OCI-LY3 (cell line): Measurements from ENCODE around the gene NEDD4L.

ENCODE experiments used
- H2AFZ ChIP-seq: fragments of 200-600, 300-600 bp; shearing (Covaris generic); 2 replicates; pipeline ENCODE4 v1.6.0; 2014; ENCODE audit warnings: antibody characterized with exemption, low read depth, low read length
- H3K27ac ChIP-seq: fragments of 200-600, 300-600 bp; sonication (generic); 2 replicates; pipeline ENCODE4 v1.5.1; 2014; ENCODE audit warnings: mild to moderate bottlenecking, low read length, moderate library complexity, mixed read lengths
- H3K27me3 ChIP-seq: fragments of 200-600, 300-600 bp; sonication (generic); 2 replicates; pipeline ENCODE4 v1.6.1; 2014; ENCODE audit warnings: low read depth, low read length, mixed read lengths
- H3K36me3 ChIP-seq: fragments of 200-600, 300-600 bp; sonication (generic); replicated peaks from 2 replicates; pipeline ENCODE3; 2014; ENCODE audit warnings: low read depth, low read length, mixed read lengths
- H3K4me1 ChIP-seq: fragments of 300-600, 200-600 bp; sonication (generic); 2 replicates; pipeline ENCODE4 v1.6.1; 2014; ENCODE audit warnings: low read length, mixed read lengths
- H3K4me2 ChIP-seq: fragments of 200-600, 300-600 bp; sonication (generic); 2 replicates; pipeline ENCODE4 v1.6.1; 2014; ENCODE audit warnings: low read length, mixed read lengths
- H3K4me3 ChIP-seq: fragments of 300-600, 200-600 bp; sonication (generic); 2 replicates; pipeline ENCODE4 v1.5.1; 2014; ENCODE audit warnings: antibody characterized with exemption, mild to moderate bottlenecking, low read length, moderate library complexity
- H3K79me2 ChIP-seq: fragments of 300-600, 200-600 bp; shearing (Covaris generic); 2 replicates; pipeline ENCODE4 v1.6.1; 2014; ENCODE audit warnings: mild to moderate bottlenecking, low read length, mixed read lengths
- H3K9ac ChIP-seq: fragments of 300-600, 200-600 bp; shearing (Covaris generic); 2 replicates; pipeline ENCODE4 v1.6.0; 2014; ENCODE audit warnings: mild to moderate bottlenecking, low read length, moderate library complexity
- H3K9me3 ChIP-seq: fragments of 200-600, 300-600 bp; shearing (Covaris generic); 2 replicates; pipeline ENCODE4 v1.6.1; 2014; ENCODE audit warnings: low read length, mixed read lengths; ENCODE audit not compliant: insufficient read depth
- H4K20me1 ChIP-seq: fragments of 200-600, 300-600 bp; sonication (generic); 2 replicates; pipeline ENCODE4 v1.6.1; 2016; ENCODE audit warnings: low read length, mixed read lengths; ENCODE audit not compliant: insufficient read depth
- EZH2phosphoT487 ChIP-seq: fragments of 200-600 bp; shearing (Covaris generic); IDR thresholded peaks from 2 replicates; pipeline ENCODE4 v1.6.1; 2018; ENCODE audit warnings: antibody characterized with exemption, mixed run types, low read depth
- TF ChIP-seq, protein P1 (sequence below): fragments of 200-600, 300-600 bp; sonication (generic); IDR thresholded peaks from 2 replicates; pipeline ENCODE4 v1.5.1; 2014; ENCODE audit warnings: antibody characterized with exemption, low read length, low read depth

NEDD4L gene

DNA sequence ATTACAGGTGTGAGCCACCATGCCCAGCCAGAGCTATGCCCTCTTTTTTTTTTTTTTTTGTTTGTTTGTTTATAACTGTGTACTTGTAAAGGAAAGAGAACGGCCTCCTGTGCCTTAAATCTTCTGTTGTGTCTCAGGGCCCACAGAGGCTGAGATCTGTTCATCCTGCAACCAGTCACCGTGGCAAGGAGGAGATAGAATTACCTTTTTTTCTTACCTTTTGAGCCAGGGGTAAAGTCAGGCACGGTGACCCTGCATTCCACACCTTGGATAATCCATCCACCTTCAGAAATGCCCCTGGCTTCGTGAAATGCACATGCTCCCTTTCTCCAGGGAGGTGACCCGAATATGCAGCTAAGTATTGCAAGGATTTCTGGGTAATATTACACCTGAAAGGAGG, 12.8 kb downstream of the NEDD4L start:
- H2AFZ ChIP-seq, result no peak overlapping the region
- H3K27me3 ChIP-seq, result no peaks in the 10 kb centered on the region
- H3K36me3 ChIP-seq, result peaks cover 14% of the 10 kb centered on the region
- H3K9me3 ChIP-seq, result no peaks in the 10 kb centered on the region
- TF ChIP-seq, protein P1, sequence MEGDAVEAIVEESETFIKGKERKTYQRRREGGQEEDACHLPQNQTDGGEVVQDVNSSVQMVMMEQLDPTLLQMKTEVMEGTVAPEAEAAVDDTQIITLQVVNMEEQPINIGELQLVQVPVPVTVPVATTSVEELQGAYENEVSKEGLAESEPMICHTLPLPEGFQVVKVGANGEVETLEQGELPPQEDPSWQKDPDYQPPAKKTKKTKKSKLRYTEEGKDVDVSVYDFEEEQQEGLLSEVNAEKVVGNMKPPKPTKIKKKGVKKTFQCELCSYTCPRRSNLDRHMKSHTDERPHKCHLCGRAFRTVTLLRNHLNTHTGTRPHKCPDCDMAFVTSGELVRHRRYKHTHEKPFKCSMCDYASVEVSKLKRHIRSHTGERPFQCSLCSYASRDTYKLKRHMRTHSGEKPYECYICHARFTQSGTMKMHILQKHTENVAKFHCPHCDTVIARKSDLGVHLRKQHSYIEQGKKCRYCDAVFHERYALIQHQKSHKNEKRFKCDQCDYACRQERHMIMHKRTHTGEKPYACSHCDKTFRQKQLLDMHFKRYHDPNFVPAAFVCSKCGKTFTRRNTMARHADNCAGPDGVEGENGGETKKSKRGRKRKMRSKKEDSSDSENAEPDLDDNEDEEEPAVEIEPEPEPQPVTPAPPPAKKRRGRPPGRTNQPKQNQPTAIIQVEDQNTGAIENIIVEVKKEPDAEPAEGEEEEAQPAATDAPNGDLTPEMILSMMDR, result no peak
- TF ChIP-seq EZH2phosphoT487, result no peak
- H4K20me1 ChIP-seq, result peaks cover 7% of the 10 kb centered on the region
- peaks cover 13% of the 10 kb centered on the region for H3K4me1 ChIP-seq
- H3K4me3 ChIP-seq, result no peak overlapping the region
- H3K4me2 ChIP-seq, result no peak overlapping the region
- H3K9ac ChIP-seq, result no peak overlapping the region
- H3K27ac ChIP-seq, result no peak overlapping the region
- peaks cover 58% of the 10 kb centered on the region for H3K79me2 ChIP-seq

DNA sequence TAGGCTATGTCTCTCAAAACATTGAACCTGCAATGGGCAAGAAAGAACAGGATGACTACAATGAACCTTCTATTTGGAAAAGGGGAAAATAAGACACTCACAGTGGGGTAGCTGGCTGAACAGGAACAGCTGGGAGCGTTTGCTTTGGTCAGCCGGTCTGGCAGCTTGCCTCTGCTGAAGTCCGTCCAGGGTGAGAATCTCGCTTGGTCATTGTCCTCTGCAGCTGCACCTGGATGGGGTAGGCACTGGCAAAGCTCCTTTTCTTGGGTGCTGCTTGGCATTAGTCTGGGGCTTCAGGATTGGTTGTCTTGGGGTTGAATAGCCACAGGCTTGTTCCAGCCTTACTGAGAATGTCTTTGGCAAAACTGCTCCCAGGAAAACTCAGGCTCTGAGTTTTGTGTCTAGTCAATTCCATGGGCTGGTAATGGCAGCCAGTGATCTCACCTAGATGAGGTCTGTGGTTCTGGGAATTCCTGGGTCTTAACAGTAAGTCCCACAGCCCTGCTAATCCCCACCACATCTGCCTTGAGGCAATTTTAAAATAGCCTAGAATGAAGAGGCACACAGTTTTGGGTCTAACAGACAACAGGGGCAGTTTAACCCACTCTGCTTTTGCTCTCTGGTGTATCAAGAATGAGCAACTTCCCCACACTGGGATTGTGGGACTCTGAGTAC, 13.4 kb downstream of the NEDD4L start:
- Histone ChIP-seq H3K27me3 (no peaks in the 10 kb centered on the region), H3K36me3 (peaks cover 14% of the 10 kb centered on the region), H3K9ac (no peak overlapping the region), H3K79me2 (peaks cover 56% of the 10 kb centered on the region), H3K4me2 (no peak overlapping the region), H2AFZ (no peak overlapping the region), H3K4me1 (peaks cover 7% of the 10 kb centered on the region), H3K27ac (no peak overlapping the region), H3K9me3 (no peaks in the 10 kb centered on the region), H4K20me1 (peaks cover 4% of the 10 kb centered on the region), H3K4me3 (no peak overlapping the region)
- TF ChIP-seq EZH2phosphoT487, result no peak
- TF ChIP-seq, protein P1, result no peak

DNA sequence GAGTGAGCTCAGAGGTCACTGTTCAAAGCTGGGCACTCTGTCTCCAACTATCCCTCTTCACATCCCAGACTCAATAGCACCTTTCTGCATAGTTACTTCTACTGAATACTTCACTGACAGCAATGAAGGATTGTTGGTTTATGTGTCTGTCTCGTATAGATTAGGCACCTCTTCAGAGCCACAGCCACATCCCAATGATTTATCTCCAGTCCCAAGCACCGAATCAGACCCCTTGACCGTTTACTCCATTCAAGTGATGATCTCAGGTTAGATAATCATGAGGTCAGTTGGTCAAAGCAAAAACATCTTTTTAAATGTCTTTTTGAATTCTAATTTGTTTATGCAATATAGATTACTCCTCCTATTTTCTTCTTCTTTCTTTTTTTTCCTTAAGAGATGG, 14.7 kb downstream of the NEDD4L start:
- Histone ChIP-seq H3K27me3 (no peaks in the 10 kb centered on the region), H3K79me2 (peaks cover 51% of the 10 kb centered on the region)

GRCh38 chr18:58060254-58060653, 16.2 kb downstream of the NEDD4L start:
- H4K20me1 ChIP-seq, result no peaks in the 10 kb centered on the region
- peaks cover 3% of the 10 kb centered on the region for H3K36me3 ChIP-seq
- H2AFZ ChIP-seq, result no peak overlapping the region
- no peak overlapping the region for H3K9ac ChIP-seq
- peaks cover 27% of the 10 kb centered on the region for H3K4me1 ChIP-seq
- no peak overlapping the region for H3K27ac ChIP-seq
- TF ChIP-seq, protein P1, result no peak
- TF ChIP-seq EZH2phosphoT487, result no peak
- H3K27me3 ChIP-seq, result no peaks in the 10 kb centered on the region
- peaks cover 42% of the 10 kb centered on the region for H3K79me2 ChIP-seq
- H3K9me3 ChIP-seq, result no peaks in the 10 kb centered on the region
- no peak overlapping the region for H3K4me2 ChIP-seq
- H3K4me3 ChIP-seq, result no peak overlapping the region

More for the DNA sequence above, 14.7 kb downstream of the NEDD4L start:
- no peak for TF ChIP-seq EZH2phosphoT487
- TF ChIP-seq, protein P1, result no peak
- Histone ChIP-seq H3K36me3 (peaks cover 8% of the 10 kb centered on the region), H4K20me1 (no peaks in the 10 kb centered on the region), H3K4me1 (peaks cover 14% of the 10 kb centered on the region), H3K4me3 (no peak overlapping the region), H3K9me3 (no peaks in the 10 kb centered on the region), H2AFZ (no peak overlapping the region), H3K4me2 (no peak overlapping the region), H3K9ac (no peak overlapping the region), H3K27ac (no peak overlapping the region)
